RWPE2 (cell line): ENCODE measurements around the gene ABCG2.

Experiments
- ATAC-seq: fragments of 200-7000 bp; cut with Tn5 transposase; 3 replicates; pipeline ENCODE4 v1.9.1; 2021; ENCODE audit warnings: low read depth
- DNase-seq: peaks from one replicate; pipeline ENCODE4 v3.0.0-alpha.2; 2020; ENCODE audit warnings: low spot score
- H3K27ac ChIP-seq: fragments of 450-650 bp; 2 replicates; pipeline ENCODE4 v1.5.1; 2017; ENCODE audit warnings: mild to moderate bottlenecking; ENCODE audit not compliant: poor library complexity, severe bottlenecking
- H3K27me3 ChIP-seq: fragments of 250-450 bp; sonication (Bioruptor Pico); 2 replicates; pipeline ENCODE4 v1.5.1; 2021; ENCODE audit warnings: mild to moderate bottlenecking, moderate library complexity; ENCODE audit not compliant: insufficient read depth, poor library complexity, severe bottlenecking
- H3K36me3 ChIP-seq: fragments of 250-450 bp; sonication (Bioruptor Pico); 2 replicates; pipeline ENCODE4 v1.5.1; 2020; ENCODE audit warnings: low read depth, mild to moderate bottlenecking, moderate library complexity
- H3K4me1 ChIP-seq: fragments of 250-450 bp; sonication (Bioruptor Pico); 2 replicates; pipeline ENCODE4 v1.5.1; 2021; ENCODE audit warnings: mild to moderate bottlenecking, moderate library complexity; ENCODE audit not compliant: insufficient read depth, poor library complexity, severe bottlenecking
- H3K4me3 ChIP-seq: fragments of 250-450 bp; sonication (Bioruptor Pico); 2 replicates; pipeline ENCODE4 v1.5.1; 2021; ENCODE audit warnings: mild to moderate bottlenecking, moderate library complexity; ENCODE audit not compliant: severe bottlenecking
- H3K9me3 ChIP-seq: fragments of 250-450 bp; sonication (Bioruptor Pico); 2 replicates; pipeline ENCODE4 v1.5.1; 2021; ENCODE audit warnings: mild to moderate bottlenecking, moderate library complexity; ENCODE audit not compliant: severe bottlenecking
- TF ChIP-seq, protein P1 (sequence below): fragments of 450-650 bp; IDR thresholded peaks from one replicate; pipeline ENCODE4 v1.5.1; 2017; ENCODE audit warnings: mild to moderate bottlenecking, moderate library complexity; ENCODE audit not compliant: poor library complexity, severe bottlenecking

The ABCG2 gene

GRCh38 chr4:88040707-88041106 lies 117.7 kb downstream of the ABCG2 start:
- H3K27ac ChIP-seq = no peak overlapping the region
- peaks cover 74% of the 10 kb centered on the region for H3K36me3 ChIP-seq
- no peaks in the 10 kb centered on the region for H3K27me3 ChIP-seq
- H3K4me3 ChIP-seq = no peak overlapping the region
- TF ChIP-seq, protein P1, sequence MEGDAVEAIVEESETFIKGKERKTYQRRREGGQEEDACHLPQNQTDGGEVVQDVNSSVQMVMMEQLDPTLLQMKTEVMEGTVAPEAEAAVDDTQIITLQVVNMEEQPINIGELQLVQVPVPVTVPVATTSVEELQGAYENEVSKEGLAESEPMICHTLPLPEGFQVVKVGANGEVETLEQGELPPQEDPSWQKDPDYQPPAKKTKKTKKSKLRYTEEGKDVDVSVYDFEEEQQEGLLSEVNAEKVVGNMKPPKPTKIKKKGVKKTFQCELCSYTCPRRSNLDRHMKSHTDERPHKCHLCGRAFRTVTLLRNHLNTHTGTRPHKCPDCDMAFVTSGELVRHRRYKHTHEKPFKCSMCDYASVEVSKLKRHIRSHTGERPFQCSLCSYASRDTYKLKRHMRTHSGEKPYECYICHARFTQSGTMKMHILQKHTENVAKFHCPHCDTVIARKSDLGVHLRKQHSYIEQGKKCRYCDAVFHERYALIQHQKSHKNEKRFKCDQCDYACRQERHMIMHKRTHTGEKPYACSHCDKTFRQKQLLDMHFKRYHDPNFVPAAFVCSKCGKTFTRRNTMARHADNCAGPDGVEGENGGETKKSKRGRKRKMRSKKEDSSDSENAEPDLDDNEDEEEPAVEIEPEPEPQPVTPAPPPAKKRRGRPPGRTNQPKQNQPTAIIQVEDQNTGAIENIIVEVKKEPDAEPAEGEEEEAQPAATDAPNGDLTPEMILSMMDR = no peak
- no peak for DNase-seq
- no peak for ATAC-seq
- H3K4me1 ChIP-seq = no peaks in the 10 kb centered on the region
- no peaks in the 10 kb centered on the region for H3K9me3 ChIP-seq
